ENCODE results near the gene DOCK11.

DOCK11 gene

GRCh38 chrX:118521435-118521834 lies 25.8 kb downstream of the DOCK11 start:
- H3K36me3 ChIP-seq (ENCODE audit: insufficient read depth, low read length) = no peaks in the 10 kb centered on the region
- peaks cover 13% of the 10 kb centered on the region; the same call in 1 of the 2 replicates for H3K79me2 ChIP-seq (ENCODE audit: insufficient read depth, low read length)
- TF ChIP-seq CTCF (conservative IDR thresholded peaks at IDR 0.05; ENCODE audit: low read length) = no peak
- no peak for TF ChIP-seq EZH2phosphoT487 (IDR thresholded peaks at IDR 0.05; ENCODE audit: borderline replicate concordance)
- H3K4me1 ChIP-seq (ENCODE audit: insufficient read depth, low read length, poor library complexity, severe bottlenecking) = no peaks in the 10 kb centered on the region
- no peak overlapping the region for H2AFZ ChIP-seq (ENCODE audit: low read length)
- H3K9me3 ChIP-seq (ENCODE audit: insufficient read depth, low read depth, low read length) = no peaks in the 10 kb centered on the region
- H3K4me3 ChIP-seq (ENCODE audit: low read length, poor library complexity, severe bottlenecking) = no peak overlapping the region
- no peaks in the 10 kb centered on the region for H3K9me2 ChIP-seq (replicated peaks; ENCODE audit: low read depth, low read length)
- H3K9ac ChIP-seq (ENCODE audit: low read depth, low read length, poor library complexity, severe bottlenecking) = no peak overlapping the region
- no peaks in the 10 kb centered on the region for H3F3A ChIP-seq (ENCODE audit: low read depth)
- no peak overlapping the region for H3K4me2 ChIP-seq (ENCODE audit: low read depth, low read length, poor library complexity, severe bottlenecking)
- H4K20me1 ChIP-seq (ENCODE audit: insufficient read depth, low read length, poor library complexity, severe bottlenecking) = no peaks in the 10 kb centered on the region
- H3K27me3 ChIP-seq (ENCODE audit: insufficient read depth, low read length, poor library complexity, severe bottlenecking) = no peaks in the 10 kb centered on the region

- Histone ChIP-seq H3K4me1 (ENCODE audit: insufficient read depth, low read length, poor library complexity, severe bottlenecking) (no peaks in the 10 kb centered on the region), H3K4me2 (ENCODE audit: low read depth, low read length, poor library complexity, severe bottlenecking) (no peak overlapping the region), H3F3A (ENCODE audit: low read depth) (no peaks in the 10 kb centered on the region), H3K9ac (ENCODE audit: low read depth, low read length, poor library complexity, severe bottlenecking) (no peak overlapping the region), H4K20me1 (ENCODE audit: insufficient read depth, low read length, poor library complexity, severe bottlenecking) (no peaks in the 10 kb centered on the region), H3K36me3 (ENCODE audit: insufficient read depth, low read length) (no peaks in the 10 kb centered on the region), H3K27me3 (ENCODE audit: insufficient read depth, low read length, poor library complexity, severe bottlenecking) (no peaks in the 10 kb centered on the region), H3K79me2 (ENCODE audit: insufficient read depth, low read length) (peaks cover 13% of the 10 kb centered on the region; the same call in 1 of the 2 replicates), H3K9me2 (replicated peaks; ENCODE audit: low read depth, low read length) (no peaks in the 10 kb centered on the region), H3K9me3 (ENCODE audit: insufficient read depth, low read depth, low read length) (no peaks in the 10 kb centered on the region), H3K4me3 (ENCODE audit: low read length, poor library complexity, severe bottlenecking) (no peak overlapping the region), H2AFZ (ENCODE audit: low read length) (no peak overlapping the region)
- TF ChIP-seq EZH2phosphoT487 (IDR thresholded peaks at IDR 0.05; ENCODE audit: borderline replicate concordance) (no peak), CTCF (conservative IDR thresholded peaks at IDR 0.05; ENCODE audit: low read length) (no peak)
These were observed 26.8 kb downstream of the DOCK11 start for GRCh38 chrX:118522230-118522926.

- no peaks in the 10 kb centered on the region for H3F3A ChIP-seq (ENCODE audit: low read depth)
- no peaks in the 10 kb centered on the region for H3K9me3 ChIP-seq (ENCODE audit: insufficient read depth, low read depth, low read length)
- no peak overlapping the region for H2AFZ ChIP-seq (ENCODE audit: low read length)
- H3K4me1 ChIP-seq (ENCODE audit: insufficient read depth, low read length, poor library complexity, severe bottlenecking) = no peaks in the 10 kb centered on the region
- no peak overlapping the region for H3K4me3 ChIP-seq (ENCODE audit: low read length, poor library complexity, severe bottlenecking)
- H3K9ac ChIP-seq (ENCODE audit: low read depth, low read length, poor library complexity, severe bottlenecking) = no peak overlapping the region
- no peak for TF ChIP-seq EZH2phosphoT487 (IDR thresholded peaks at IDR 0.05; ENCODE audit: borderline replicate concordance)
- no peak for TF ChIP-seq CTCF (conservative IDR thresholded peaks at IDR 0.05; ENCODE audit: low read length)
- no peaks in the 10 kb centered on the region for H3K36me3 ChIP-seq (ENCODE audit: insufficient read depth, low read length)
- H3K9me2 ChIP-seq (replicated peaks; ENCODE audit: low read depth, low read length) = no peaks in the 10 kb centered on the region
- H3K27me3 ChIP-seq (ENCODE audit: insufficient read depth, low read length, poor library complexity, severe bottlenecking) = no peaks in the 10 kb centered on the region
- no peaks in the 10 kb centered on the region for H4K20me1 ChIP-seq (ENCODE audit: insufficient read depth, low read length, poor library complexity, severe bottlenecking)
- H3K4me2 ChIP-seq (ENCODE audit: low read depth, low read length, poor library complexity, severe bottlenecking) = no peak overlapping the region
- peaks cover 13% of the 10 kb centered on the region; the same call in 1 of the 2 replicates for H3K79me2 ChIP-seq (ENCODE audit: insufficient read depth, low read length)
These were observed 28.3 kb downstream of the DOCK11 start for GRCh38 chrX:118523920-118524319.
